ENCODE measurements around the gene SRCAP. TPM values are rescaled to one million over a fixed set of nuclear protein-coding genes. Genes with fewer than 3 reads are reported as not detected.

SRCAP gene
- total RNA-seq, 4 donors from 2014 or later = 32.9 to 57.7 (median 50.7) TPM

GRCh38 chr16:30760577-30761426, 61.8 kb downstream of the SRCAP start:
- Histone ChIP-seq H3K9me3 (no peaks in the 10 kb centered on the region), H3K36me3 (peaks cover 25 to 32% of the 10 kb centered on the region in 2 donors), H3K4me1 (peaks cover 22 to 24% of the 10 kb centered on the region in 2 donors), H3K4me3 (replicated peaks in 1 of 3) (peak overlapping the region; percentile 36 to 98 (median 41)), H3K27ac (peak overlapping the region in 1 of 3 donors; percentile 2), H3K27me3 (no peaks in the 10 kb centered on the region)
- 30 to 65% methylated on average over 11 to 25 of the region's 26 CpGs for WGBS, 2 donors
- intact Hi-C loops (cut with DNase I) = no loop called here
- no peak for TF ChIP-seq POLR2A (IDR thresholded peaks at IDR 0.05)
- no peak for TF ChIP-seq CTCF (IDR thresholded peaks at IDR 0.05)
- no peak for DNase-seq

- H3K9me3 ChIP-seq = no peaks in the 10 kb centered on the region
- intact Hi-C loops (cut with DNase I) = no loop called here
- H3K27me3 ChIP-seq = no peaks in the 10 kb centered on the region
- peak; percentile 35 to 46 for DNase-seq
- TF ChIP-seq CTCF (IDR thresholded peaks at IDR 0.05) (no peak), POLR2A (IDR thresholded peaks at IDR 0.05) (no peak)
- H3K27ac ChIP-seq = peak overlapping the region in 2 of 3 donors; percentile 2 to 94
- peak overlapping the region; percentile 36 to 98 (median 41) for H3K4me3 ChIP-seq (replicated peaks in 1 of 3)
- H3K4me1 ChIP-seq = peaks cover 22 to 24% of the 10 kb centered on the region in 2 donors
- H3K36me3 ChIP-seq = peaks cover 30 to 38% of the 10 kb centered on the region in 2 donors
- WGBS, 2 donors = 0% methylated on average over 10 to 31 of the region's 64 CpGs
These were observed 62.5 kb downstream of the SRCAP start for GRCh38 chr16:30761427-30761927.

GRCh38 chr16:30761928-30762902, 63.2 kb downstream of the SRCAP start, which contains the start of the genes CFAP119 and RNF40:
CFAP119 (minus strand) TSS chr16:30762062; CDS start chr16:30761748, 314 bp downstream.
RNF40 (plus strand) TSS chr16:30762322; CDS start chr16:30762546, 224 bp downstream.
- H3K27me3 ChIP-seq = no peaks in the 10 kb centered on the region
- no peaks in the 10 kb centered on the region for H3K9me3 ChIP-seq
- H3K36me3 ChIP-seq = peaks cover 33 to 38% of the 10 kb centered on the region in 2 donors
- 1% methylated on average over 30 to 47 of the region's 60 CpGs for WGBS, 2 donors
- H3K4me1 ChIP-seq = peaks cover 22 to 24% of the 10 kb centered on the region in 2 donors
- peak within 1 kb of the TSS; percentile 95 to 99 (median 98) for H3K4me3 ChIP-seq (replicated peaks in 1 of 3)
- intact Hi-C loops (cut with DNase I) = no loop called here
- TF ChIP-seq POLR2A (IDR thresholded peaks at IDR 0.05) (peak in 1 of 2 donors; percentile 83), CTCF (IDR thresholded peaks at IDR 0.05) (no peak)
- peak within 1 kb of the TSS; percentile 74 to 94 (median 82) for H3K27ac ChIP-seq
- peak; percentile 96 to 98 for DNase-seq

- no peaks in the 10 kb centered on the region for H3K27me3 ChIP-seq
- peak overlapping the region in 2 of 3 donors; percentile 74 to 94 for H3K27ac ChIP-seq
- intact Hi-C loops (cut with DNase I) = no loop called here
- WGBS, 2 donors = 56 to 59% methylated on average over 14 to 15 of the region's 15 CpGs
- peaks cover 42 to 44% of the 10 kb centered on the region in 2 donors for H3K36me3 ChIP-seq
- no peak for DNase-seq
- TF ChIP-seq CTCF (IDR thresholded peaks at IDR 0.05) = no peak
- TF ChIP-seq POLR2A (IDR thresholded peaks at IDR 0.05) = no peak
- H3K4me1 ChIP-seq = peaks cover 22 to 24% of the 10 kb centered on the region in 2 donors
- peak overlapping the region; percentile 95 to 99 (median 98) for H3K4me3 ChIP-seq (replicated peaks in 1 of 3)
- no peaks in the 10 kb centered on the region for H3K9me3 ChIP-seq
These were observed 64.2 kb downstream of the SRCAP start for GRCh38 chr16:30762991-30763725.
